Embryonic facial prominence (tissue), 1 donor: Measurements from ENCODE around the gene PTK6.

Experiments used
- DNase-seq: peaks from one replicate; pipeline ENCODE4 v3.0.0-alpha.2; 2016; ENCODE audit errors: extremely low spot score

PTK6 gene

DNA sequence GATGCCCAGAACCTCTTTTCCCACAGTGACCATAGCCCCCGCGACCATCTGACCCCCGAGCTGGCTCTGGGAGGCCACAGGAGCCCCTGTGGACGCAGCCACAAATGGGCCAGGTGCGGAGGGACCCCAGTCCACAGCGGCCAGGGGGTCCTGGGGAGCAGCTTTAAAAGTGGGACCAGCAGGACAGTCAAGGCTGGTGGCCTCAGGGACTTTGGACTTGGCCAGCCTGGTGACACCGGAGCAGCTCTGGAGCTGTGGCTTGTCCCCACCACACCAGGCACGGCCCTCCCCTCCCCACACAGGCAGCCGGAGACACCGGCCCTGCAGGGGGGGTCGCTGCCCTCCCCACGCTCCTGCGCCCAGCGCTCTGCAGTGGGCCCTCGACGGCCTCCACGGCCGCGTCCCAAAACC lies 20.3 kb upstream of the PTK6 start:
- DNase-seq: no peak

GRCh38 chr20:63556873-63557478 lies 19.8 kb upstream of the PTK6 start:
- no peak for DNase-seq

GRCh38 chr20:63555661-63556381 lies 18.6 kb upstream of the PTK6 start:
- no peak for DNase-seq

GRCh38 chr20:63554361-63555278 lies 17.4 kb upstream of the PTK6 start:
- no peak for DNase-seq

GRCh38 chr20:63553933-63554290 lies 16.7 kb upstream of the PTK6 start, which contains the start of gene FNDC11:
Gene FNDC11, plus strand, starts transcription at chr20:63554159. Its CDS starts 1,505 bp downstream, at chr20:63555664.
- no peak for DNase-seq

DNA sequence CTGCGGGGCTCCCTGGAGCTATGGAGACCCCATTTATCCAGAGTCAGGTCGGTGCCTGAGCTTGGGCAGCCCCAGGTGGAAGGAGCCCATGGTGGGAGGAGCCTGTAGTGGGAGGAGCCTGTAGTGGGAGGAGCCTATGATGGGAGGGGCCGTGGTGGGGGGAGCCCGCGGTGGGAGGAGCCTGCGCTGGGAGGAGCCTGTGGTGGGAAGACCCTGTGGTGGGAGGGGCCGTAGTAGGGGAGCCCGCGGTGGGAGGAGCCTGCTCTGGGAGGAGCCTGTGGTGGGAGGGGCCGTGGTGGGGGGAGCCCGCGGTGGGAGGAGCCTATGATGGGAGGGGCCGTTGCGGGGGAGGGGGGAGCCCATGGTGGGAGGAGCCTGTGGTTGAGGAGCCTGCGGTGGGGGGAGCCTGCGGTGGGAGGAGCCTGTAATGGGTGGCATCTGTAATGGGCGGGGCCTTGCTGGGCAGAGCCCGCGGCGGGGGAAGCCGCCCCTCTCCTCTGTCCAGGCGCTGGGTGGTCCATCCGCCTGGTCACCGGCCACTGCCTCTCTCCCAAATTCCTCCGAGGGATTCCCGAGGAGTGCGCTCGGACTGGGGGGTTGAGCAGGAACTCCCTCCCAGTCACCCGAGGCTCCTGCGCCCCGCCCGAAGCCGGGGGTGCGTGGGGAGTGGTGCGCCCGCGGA lies 16.2 kb upstream of the PTK6 start:
- DNase-seq: peak; percentile 33

GRCh38 chr20:63552481-63553249 lies 15.5 kb upstream of the PTK6 start:
- no peak for DNase-seq

GRCh38 chr20:63551068-63551467 lies 13.9 kb upstream of the PTK6 start:
- no peak for DNase-seq

DNA sequence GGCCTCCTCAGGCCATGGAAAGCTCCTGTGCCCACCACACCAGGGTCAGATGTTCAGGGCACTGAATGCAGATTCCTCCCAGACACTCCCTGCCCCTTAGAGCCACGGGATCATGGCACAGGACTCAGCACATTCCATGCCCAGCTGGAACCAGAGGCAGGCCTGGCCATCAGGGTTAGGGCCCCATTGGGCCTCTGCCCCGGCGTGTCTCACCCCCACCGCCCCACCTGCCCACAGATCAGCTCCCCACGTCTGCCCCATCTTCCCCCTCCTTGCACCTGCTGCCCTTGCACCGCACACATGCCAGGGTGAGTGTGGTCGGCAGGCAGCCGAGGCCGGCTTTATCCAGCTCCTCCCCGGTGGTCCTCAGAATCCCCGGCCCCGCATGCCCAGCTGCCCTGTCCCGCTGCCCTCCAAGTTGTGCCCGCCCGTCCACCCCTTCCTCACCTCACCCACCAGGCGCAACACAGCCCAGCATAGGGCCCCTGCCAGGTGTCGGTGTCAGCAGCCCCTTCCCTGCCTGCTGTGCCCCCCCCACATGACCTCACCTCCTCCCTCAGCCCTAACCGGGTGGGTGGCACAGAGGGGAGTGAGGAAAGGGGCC lies 12.6 kb upstream of the PTK6 start:
- no peak for DNase-seq

DNA sequence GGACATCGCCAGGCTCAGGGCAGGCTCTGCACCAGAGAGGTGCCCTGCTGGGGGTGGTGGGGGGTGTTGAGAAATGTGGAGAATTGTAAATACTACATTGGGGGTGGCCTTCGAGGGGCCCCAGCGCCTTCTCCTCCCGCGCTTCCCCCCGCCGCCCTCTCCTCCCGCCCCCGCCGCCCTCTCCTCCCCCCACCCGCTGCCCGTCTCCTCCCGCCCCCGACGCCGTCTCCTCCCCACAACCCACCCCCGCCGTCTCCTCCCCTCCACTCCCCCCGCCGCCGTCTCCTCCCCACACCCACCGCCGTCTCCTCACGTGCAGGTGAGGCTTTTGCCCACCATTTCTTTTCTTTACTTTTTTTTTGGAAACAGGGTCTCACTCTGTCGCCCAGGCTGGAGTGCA lies 11.8 kb upstream of the PTK6 start:
- DNase-seq: no peak

- DNase-seq: no peak
These were observed 11.4 kb upstream of the PTK6 start for GRCh38 chr20:63548542-63548941.

- DNase-seq: no peak
These were observed 10.7 kb upstream of the PTK6 start, which contains the start of gene SRMS for GRCh38 chr20:63547725-63548480. Gene SRMS, minus strand, starts transcription at chr20:63547749. Its CDS starts 286 bp downstream, at chr20:63547463.

GRCh38 chr20:63546956-63547724 lies 10.0 kb upstream of the PTK6 start:
- DNase-seq: no peak

DNA sequence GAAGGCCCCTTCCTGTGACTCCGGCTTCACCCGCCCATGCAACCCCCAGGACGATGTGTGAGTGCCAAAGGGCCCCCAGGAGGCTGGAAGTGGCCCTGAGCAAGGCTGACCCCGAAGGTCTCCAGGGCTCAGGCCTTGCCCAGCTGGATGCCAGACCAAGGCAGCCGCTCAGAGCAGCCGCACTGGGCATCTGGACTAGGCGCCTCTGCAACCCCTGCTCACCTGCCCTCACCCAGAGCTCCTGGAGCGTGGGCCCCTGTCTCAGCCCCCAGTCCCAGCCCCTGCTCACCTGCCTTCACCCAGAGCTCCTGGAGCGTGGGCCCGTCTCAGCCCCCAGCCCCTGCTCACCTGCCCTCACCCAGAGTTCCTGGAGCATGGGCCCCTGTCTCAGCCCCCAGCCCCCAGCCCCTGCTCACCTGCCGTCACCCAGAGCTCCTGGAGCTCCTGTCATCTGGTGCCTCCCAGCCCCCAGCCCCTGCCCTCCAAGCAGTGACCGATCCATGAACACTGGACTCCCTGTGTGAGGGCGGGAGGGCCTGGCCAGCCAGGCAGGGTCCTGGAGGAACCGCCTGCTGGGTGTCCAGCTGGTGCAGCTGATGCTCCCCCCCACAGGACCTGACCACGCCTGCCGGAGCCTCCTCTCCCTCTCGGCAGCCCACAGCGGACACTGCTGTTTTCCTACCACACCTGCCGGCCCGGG lies 9.2 kb upstream of the PTK6 start:
- no peak for DNase-seq

DNA sequence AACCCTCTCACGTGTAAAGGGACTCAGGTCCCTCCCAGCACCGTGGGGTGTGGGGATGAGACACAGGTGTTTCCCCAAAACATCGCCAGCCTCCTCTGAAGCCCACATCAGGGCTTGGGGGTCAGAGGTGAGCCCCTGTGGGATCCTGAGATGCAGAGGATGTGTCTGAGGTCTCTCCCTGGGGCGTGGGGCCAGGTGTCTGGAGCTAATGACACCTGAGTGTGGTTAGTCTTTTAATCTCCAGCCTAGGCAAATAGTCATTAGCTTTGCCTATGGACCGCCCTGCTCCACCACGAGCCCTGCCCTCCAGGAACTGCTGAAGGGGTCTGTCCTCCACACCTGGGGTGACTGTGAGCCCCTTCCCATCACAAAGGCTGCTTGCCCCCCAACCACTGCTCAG lies 8.6 kb upstream of the PTK6 start:
- no peak for DNase-seq

DNA sequence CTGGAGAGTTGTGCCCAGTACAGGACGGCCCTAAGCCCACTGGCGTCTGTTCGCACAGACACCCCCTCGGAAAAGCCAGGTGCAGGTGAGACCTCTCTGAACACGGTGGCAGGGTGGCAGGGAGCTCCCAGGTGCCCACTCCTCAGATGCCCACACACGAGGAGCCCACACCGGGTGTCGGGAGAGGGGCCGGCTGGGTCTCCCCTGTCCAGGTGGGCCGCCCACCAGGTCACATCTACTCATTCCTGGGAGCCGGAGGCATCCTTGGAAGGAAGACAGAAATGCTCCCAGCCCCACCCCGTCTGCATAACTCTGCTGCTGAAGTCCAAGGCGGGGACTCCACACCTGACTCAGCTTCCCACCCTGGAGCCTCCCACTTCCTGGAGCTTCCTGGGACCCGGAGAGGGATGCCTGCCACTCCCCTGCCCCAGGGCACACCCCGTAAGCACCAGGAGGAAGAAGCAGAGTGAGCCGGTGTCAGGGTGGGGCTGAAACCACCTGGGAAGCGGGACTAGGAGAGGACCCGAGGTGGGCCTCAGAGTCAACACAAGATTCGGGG lies 7.9 kb upstream of the PTK6 start:
- no peak for DNase-seq

- DNase-seq: no peak
These were observed 7.2 kb upstream of the PTK6 start for GRCh38 chr20:63544241-63544957.

- DNase-seq: no peak
These were observed 6.6 kb upstream of the PTK6 start for GRCh38 chr20:63543733-63544132.
